Fibroblast of peridontal ligament (primary cell): ENCODE data around the gene PDP2.
A peak's percentile ranks its signal among the peaks of the same experiment; 100 is the strongest.
"Not testable (repeated sequence)": the region's sequence is repeated elsewhere in the genome, so short reads cannot be mapped to it uniquely, and the experiment has no call there.

Experiments
- DNase-seq: peaks from one replicate; pipeline ENCODE4 v3.0.0-alpha.2; 2010; ENCODE audit errors: extremely low read depth

Gene PDP2

GRCh38 chr16:66853261-66854139 is 26.8 kb upstream of the PDP2 start:
- no peak for DNase-seq

GRCh38 chr16:66856184-66856730 is 24.1 kb upstream of the PDP2 start:
- DNase-seq = no peak

DNA sequence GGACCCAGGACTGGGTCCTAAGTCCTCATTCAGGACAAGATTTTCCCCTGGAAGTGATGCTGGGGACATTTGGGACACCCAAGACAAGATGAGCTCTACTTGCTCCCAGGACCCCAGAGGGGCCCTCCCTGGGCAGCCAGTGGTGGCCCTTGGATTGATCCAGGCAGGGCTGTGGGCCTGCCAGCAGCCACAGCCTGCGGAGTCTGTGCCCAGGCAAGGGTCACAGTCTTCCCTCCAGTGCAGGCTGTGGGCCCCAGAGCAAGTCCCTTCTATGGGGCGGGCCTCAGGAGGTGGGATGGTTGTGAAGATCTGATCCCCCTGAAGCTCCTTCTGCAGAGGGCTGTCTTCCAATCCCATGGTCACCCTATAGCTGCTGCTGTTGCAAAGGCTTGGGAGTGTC is 23.5 kb upstream of the PDP2 start:
- no peak for DNase-seq

DNA sequence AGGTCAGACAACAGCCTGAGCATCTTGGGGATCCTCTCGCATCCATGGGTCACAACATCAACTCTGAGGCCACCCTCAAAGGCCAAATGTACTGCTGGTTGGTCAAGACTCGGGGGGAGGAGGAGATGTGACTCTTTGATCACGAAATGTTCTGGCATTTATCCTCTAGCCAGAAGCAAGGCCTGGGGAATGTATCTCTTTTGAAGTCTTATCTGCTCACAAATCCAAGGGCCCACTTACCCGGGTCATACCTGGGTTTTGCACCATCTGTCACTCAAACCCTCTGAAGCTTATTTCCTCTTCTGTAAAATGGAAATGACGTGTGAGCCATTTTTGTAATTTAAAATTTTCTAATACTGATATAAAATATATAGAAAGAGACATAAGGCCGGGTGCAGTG is 22.9 kb upstream of the PDP2 start:
- no peak for DNase-seq

GRCh38 chr16:66858740-66859396 is 21.4 kb upstream of the PDP2 start:
- peak; percentile 18 for DNase-seq

DNA sequence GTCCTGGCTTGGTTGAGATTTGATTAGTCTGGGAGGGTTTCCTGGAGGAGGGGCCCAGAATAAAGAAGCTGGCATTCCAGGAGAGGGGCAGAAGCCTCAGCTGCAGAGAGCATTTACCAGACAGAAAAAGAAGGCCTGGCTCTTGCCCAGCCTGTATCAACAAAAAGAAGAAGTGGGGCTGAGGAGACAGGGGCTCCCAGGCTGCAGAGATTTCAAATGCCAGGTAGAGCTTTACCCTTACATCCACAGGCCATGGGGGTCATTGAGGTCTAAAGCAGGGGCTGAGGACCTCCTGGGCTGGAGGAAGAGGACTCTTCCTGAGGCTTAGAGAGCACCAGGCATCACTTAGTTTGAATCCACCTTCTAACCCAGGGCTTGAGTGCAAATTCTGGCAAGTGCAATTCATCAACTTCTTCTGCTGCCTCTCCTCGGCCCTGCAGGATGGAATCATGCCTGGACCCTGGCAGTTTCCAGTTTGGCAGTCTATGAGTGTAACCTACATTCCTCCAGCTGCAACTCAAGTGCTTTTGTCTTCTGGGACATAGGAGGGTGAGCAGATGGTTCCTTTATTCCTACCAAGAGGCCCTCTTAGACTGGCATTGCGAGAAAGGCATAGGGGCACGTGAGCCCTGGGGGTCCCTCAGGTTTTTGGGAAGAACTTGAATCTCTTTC is 20.8 kb upstream of the PDP2 start:
- DNase-seq = no peak

DNA sequence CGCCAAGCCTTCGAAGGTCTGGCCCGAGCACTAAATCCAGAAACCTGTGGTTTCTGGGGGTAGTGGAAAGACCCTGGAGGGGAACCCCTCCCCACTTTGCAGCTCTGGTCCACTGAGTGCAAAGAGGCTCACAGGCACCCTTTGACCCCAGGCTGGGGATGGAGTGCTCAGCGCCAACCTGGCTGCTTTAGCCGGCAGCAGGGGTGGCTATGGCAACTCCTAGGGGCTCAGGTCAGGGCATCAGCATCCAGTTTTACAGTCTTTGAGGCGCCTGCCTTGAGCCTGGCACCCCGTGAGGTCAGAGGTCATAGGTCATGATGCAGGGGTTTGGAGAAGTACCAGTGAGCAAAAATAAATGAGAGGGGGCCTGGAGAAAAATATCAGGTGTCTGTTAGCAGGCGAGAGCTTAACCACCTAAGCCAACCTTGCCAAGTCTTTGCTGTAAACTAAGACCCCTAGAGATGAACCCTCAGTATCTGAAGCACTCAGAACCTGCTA is 18.2 kb upstream of the PDP2 start:
- DNase-seq = no peak

DNA sequence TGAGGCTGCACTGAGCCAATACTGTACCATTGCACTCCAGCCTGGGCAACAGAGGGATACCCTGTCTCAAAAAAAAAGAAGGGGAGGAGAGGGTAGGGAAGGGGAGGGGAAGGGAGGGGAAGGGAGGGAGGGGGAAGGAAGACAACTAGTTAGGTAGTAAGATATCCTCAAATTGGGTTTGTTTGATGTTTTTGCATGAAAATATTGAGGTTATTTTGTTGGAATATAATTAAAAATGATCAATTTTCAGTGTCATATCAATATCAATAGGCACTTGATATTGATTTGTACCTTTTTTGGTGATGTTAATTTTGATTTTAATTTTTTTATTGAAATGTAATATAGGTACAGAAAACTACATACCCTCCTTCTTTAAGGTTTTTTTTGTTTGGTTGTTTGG is 16.6 kb upstream of the PDP2 start:
- no peak for DNase-seq

- DNase-seq = no peak
Measured at GRCh38 chr16:66869424-66869823, 10.9 kb upstream of the PDP2 start.

DNA sequence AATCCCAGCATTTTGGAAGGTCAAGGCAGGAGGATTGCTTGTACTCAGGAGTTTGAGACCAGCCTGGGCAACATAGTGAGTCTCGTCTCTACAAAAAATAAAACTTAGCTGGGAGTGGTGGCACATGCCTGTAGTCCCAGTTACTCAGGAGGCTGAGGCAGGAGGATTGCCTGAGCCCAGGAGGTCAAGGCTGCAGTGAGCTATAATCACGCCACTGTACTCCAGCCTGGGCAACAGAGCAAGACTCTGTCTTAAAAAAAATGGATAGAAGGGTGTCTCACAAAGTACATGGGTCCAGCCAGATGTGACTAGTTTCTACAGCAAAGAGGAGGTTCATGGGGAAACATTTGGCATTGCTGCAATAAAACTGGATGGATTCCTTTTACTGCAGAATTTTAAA is 9.0 kb upstream of the PDP2 start:
- DNase-seq = not testable (repeated sequence)

GRCh38 chr16:66871840-66872239 is 8.5 kb upstream of the PDP2 start:
- DNase-seq = no peak

DNA sequence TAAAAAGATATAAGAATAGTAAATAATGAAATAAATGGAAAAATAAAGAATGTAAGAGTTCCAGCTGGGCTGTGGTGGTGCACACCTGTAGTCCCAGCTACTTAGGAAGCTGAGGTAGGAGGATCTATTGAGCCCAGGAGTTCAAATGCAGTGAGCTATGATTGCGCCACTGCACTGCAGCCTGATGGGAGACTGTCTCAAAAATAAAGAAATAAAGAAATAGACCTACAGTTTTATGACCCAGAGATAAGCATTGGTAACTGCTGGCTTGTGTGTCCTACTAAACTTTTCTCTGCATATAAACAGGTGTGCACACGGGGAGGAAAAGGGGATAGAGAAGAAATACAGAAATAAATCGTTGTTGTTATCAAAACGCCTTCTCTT is 7.8 kb upstream of the PDP2 start:
- DNase-seq = no peak

DNA sequence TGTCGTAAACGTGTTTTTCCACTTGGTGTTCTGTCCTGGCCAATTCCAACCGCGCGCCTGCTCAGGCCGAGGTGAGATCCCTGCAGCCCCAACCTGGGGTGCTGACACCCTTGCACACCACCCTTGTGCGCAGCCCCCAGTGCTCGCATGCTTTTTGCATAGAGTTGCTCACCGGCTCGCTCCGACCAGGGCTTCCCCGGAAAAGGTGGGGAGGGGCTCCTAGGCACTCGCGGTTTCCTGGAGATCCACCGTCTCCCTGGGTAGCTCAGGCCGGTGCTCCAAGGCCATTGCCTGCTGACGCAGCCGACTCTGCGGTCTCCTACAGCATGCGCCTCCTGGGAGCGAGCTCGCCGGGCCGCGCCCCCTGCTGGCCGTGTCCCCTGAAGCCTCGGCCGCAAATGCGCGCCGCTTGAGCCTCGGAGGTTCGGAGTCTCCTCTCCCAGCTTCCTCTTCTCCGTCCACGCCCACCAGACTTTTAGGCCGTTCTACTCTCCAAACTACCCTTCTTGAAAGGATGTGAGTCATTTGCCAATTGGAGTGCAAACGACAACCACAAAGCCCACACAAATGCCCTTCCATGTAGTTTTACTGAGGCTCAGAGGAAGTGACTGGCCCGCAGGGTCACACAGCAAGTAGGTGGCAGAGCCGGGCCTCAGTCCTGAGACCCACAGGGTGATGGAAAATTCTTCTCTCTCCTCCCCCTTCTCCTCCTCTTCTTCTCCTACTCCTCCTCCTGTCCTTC is 7.2 kb upstream of the PDP2 start:
- DNase-seq = peak; percentile 97

DNA sequence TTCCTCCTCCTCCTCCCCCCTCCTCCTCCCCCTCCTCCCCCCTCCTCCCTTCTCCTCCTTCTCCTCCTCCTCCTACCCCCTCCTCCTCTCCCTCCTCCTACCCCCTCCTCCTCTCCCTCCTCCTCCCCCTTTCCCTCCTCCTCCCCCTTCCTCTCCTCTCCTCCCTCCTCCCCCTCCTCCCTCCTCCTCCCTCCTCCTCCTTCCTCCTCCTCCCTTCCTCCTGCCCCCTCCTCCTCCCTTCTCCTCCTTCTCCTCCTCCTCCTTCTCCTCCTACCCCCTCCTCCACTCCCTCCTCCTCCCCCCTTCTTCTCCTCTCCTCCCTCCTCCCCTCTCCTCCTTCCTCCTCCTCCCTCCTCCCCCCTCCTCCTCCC is 6.6 kb upstream of the PDP2 start:
- no peak for DNase-seq

GRCh38 chr16:66874079-66874775 is 6.1 kb upstream of the PDP2 start:
- peak; percentile 82 for DNase-seq

- peak; percentile 64 for DNase-seq
Measured at GRCh38 chr16:66878067-66878466, 2.2 kb upstream of the PDP2 start.

- no peak for DNase-seq
Measured at GRCh38 chr16:66881014-66881417, 701 bp downstream of the PDP2 start.

DNA sequence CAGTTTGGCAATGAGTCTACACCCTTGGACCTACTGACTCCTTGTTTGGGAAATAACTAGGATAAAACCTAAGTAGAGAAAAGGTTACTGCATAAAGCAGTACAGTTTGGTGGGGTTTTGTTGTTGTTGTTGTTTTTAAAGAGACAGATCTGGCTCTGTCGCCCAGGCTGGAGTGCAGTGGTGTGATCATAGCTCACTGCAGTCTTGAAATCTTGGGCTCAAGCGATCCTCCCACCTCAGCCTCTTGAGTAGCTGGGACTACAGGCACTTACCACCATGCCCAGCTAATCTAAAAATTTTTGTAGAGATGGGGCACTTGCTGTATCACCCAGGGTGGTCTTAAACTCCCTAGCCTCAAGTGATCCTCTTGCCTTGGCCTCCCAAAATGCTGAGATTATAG is 1.2 kb downstream of the PDP2 start:
- DNase-seq = no peak

- no peak for DNase-seq
Measured at GRCh38 chr16:66881964-66882508, 1.7 kb downstream of the PDP2 start.

- no peak for DNase-seq
Measured at GRCh38 chr16:66882702-66883101, 2.4 kb downstream of the PDP2 start.

GRCh38 chr16:66885491-66885890 is 5.2 kb downstream of the PDP2 start:
- no peak for DNase-seq
